NCI-H510A (cell line): Measurements from ENCODE around the gene KPNA6.
"Not testable (repeated sequence)": the region's sequence is repeated elsewhere in the genome, so short reads cannot be mapped to it uniquely, and the experiment has no call there.

Experiments used
- DNase-seq: peaks from one replicate; lab custom pipeline; 2025; lab: John Stamatoyannopoulos, UW

The KPNA6 gene

GRCh38 chr1:32142446-32143301 lies 34.8 kb downstream of the KPNA6 start:
- DNase-seq = peak; percentile 18

GRCh38 chr1:32143302-32143695 lies 35.4 kb downstream of the KPNA6 start:
- DNase-seq = not testable (repeated sequence)

GRCh38 chr1:32144033-32144432 lies 36.2 kb downstream of the KPNA6 start:
- DNase-seq = no peak

GRCh38 chr1:32147799-32148198 lies 39.9 kb downstream of the KPNA6 start:
- not testable (repeated sequence) for DNase-seq

GRCh38 chr1:32150847-32151246 lies 43.0 kb downstream of the KPNA6 start:
- DNase-seq = no peak

GRCh38 chr1:32151319-32151787 lies 43.5 kb downstream of the KPNA6 start:
- DNase-seq = no peak

- no peak for DNase-seq
These were observed 51.3 kb downstream of the KPNA6 start for GRCh38 chr1:32159189-32159588.

GRCh38 chr1:32163405-32163804 lies 55.5 kb downstream of the KPNA6 start:
- DNase-seq = no peak

- DNase-seq = not testable (repeated sequence)
These were observed 57.8 kb downstream of the KPNA6 start for GRCh38 chr1:32165633-32166032.

- DNase-seq = no peak
These were observed 63.1 kb downstream of the KPNA6 start for GRCh38 chr1:32170991-32171390.

- DNase-seq = no peak
These were observed 64.9 kb downstream of the KPNA6 start for GRCh38 chr1:32172621-32173245.

GRCh38 chr1:32178380-32179192 lies 70.7 kb downstream of the KPNA6 start:
- no peak for DNase-seq

GRCh38 chr1:32179193-32179442 lies 71.3 kb downstream of the KPNA6 start:
- DNase-seq = no peak

GRCh38 chr1:32179443-32180185 lies 71.8 kb downstream of the KPNA6 start, which contains the start of gene TXLNA:
TXLNA (plus strand) TSS chr1:32179675; CDS start chr1:32180346, 671 bp downstream.
- DNase-seq = peak; percentile 67

- no peak for DNase-seq
These were observed 72.6 kb downstream of the KPNA6 start for GRCh38 chr1:32180186-32181060.

GRCh38 chr1:32181065-32181464 lies 73.2 kb downstream of the KPNA6 start:
- DNase-seq = no peak

GRCh38 chr1:32181563-32181962 lies 73.7 kb downstream of the KPNA6 start:
- no peak for DNase-seq

GRCh38 chr1:32182060-32182459 lies 74.2 kb downstream of the KPNA6 start:
- no peak for DNase-seq

- no peak for DNase-seq
These were observed 76.8 kb downstream of the KPNA6 start for GRCh38 chr1:32184650-32185049.

- DNase-seq = no peak
These were observed 78.2 kb downstream of the KPNA6 start for GRCh38 chr1:32186077-32186476.

GRCh38 chr1:32186491-32186890 lies 78.6 kb downstream of the KPNA6 start:
- no peak for DNase-seq
